Activated gamma-delta T cell (primary cell): ENCODE measurements around the gene KCTD3.

Experiments used
- DNase-seq: peaks from one replicate; lab custom pipeline; 2025; lab: John Stamatoyannopoulos, UW
- total RNA-seq, 2 donors: gene quantifications; one replicate each; lab custom pipeline; 2026; lab: John Stamatoyannopoulos, UW

KCTD3 gene
- total RNA-seq: 1.5 to 5.0 reads per million in 2 donors

- no peak for DNase-seq
These were observed at the start of gene KCTD3 for GRCh38 chr1:215566556-215567490. Gene KCTD3, plus strand, starts transcription at chr1:215567304. Its CDS starts 382 bp downstream, at chr1:215567686.

GRCh38 chr1:215517441-215517891, 49.6 kb upstream of the KCTD3 start:
- no peak for DNase-seq

GRCh38 chr1:215518594-215518993, 48.5 kb upstream of the KCTD3 start:
- DNase-seq: no peak

- no peak for DNase-seq
These were observed 45.8 kb upstream of the KCTD3 start for GRCh38 chr1:215521279-215521678.

GRCh38 chr1:215523128-215523861, 43.8 kb upstream of the KCTD3 start:
- no peak for DNase-seq

GRCh38 chr1:215523906-215524305, 43.2 kb upstream of the KCTD3 start:
- DNase-seq: no peak

- no peak for DNase-seq
These were observed 40.8 kb upstream of the KCTD3 start for GRCh38 chr1:215526147-215526845.

GRCh38 chr1:215526846-215527151, 40.3 kb upstream of the KCTD3 start:
- no peak for DNase-seq

GRCh38 chr1:215529111-215529510, 38.0 kb upstream of the KCTD3 start:
- DNase-seq: no peak

- DNase-seq: no peak
These were observed 37.5 kb upstream of the KCTD3 start for GRCh38 chr1:215529571-215529970.

GRCh38 chr1:215530401-215530984, 36.6 kb upstream of the KCTD3 start:
- DNase-seq: no peak

- no peak for DNase-seq
These were observed 27.1 kb upstream of the KCTD3 start for GRCh38 chr1:215539803-215540570.

GRCh38 chr1:215542301-215542700, 24.8 kb upstream of the KCTD3 start:
- DNase-seq: no peak

GRCh38 chr1:215543191-215543606, 23.9 kb upstream of the KCTD3 start:
- no peak for DNase-seq

- DNase-seq: no peak
These were observed 23.3 kb upstream of the KCTD3 start for GRCh38 chr1:215543806-215544205.

GRCh38 chr1:215544566-215544965, 22.5 kb upstream of the KCTD3 start:
- no peak for DNase-seq

GRCh38 chr1:215545096-215545495, 22.0 kb upstream of the KCTD3 start:
- no peak for DNase-seq

GRCh38 chr1:215547011-215547410, 20.1 kb upstream of the KCTD3 start:
- no peak for DNase-seq

- no peak for DNase-seq
These were observed 15.3 kb upstream of the KCTD3 start for GRCh38 chr1:215551806-215552205.

- no peak for DNase-seq
These were observed 12.2 kb upstream of the KCTD3 start for GRCh38 chr1:215554865-215555264.

GRCh38 chr1:215555531-215555930, 11.6 kb upstream of the KCTD3 start:
- no peak for DNase-seq
